GM19099 (cell line): Measurements from ENCODE around the gene KRTAP10-1.

Experiments used
- POLR2A ChIP-seq: IDR thresholded peaks from 3 replicates; pipeline ENCODE4 v1.6.1; 2011; ENCODE audit warnings: low read depth; ENCODE audit not compliant: insufficient read length; ENCODE audit errors: extremely low read depth

The KRTAP10-1 gene

GRCh38 chr21:44540741-44541288 lies 820 bp upstream of the KRTAP10-1 start:
- TF ChIP-seq POLR2A: no peak

GRCh38 chr21:44539046-44539445 lies 949 bp downstream of the KRTAP10-1 start:
- no peak for TF ChIP-seq POLR2A

GRCh38 chr21:44537930-44538911 lies 1.8 kb downstream of the KRTAP10-1 start:
- TF ChIP-seq POLR2A: no peak

- no peak for TF ChIP-seq POLR2A
These were observed 4.0 kb downstream of the KRTAP10-1 start for GRCh38 chr21:44535963-44536362.

GRCh38 chr21:44534688-44535087 lies 5.3 kb downstream of the KRTAP10-1 start:
- TF ChIP-seq POLR2A: no peak

GRCh38 chr21:44533891-44534627 lies 5.9 kb downstream of the KRTAP10-1 start:
- no peak for TF ChIP-seq POLR2A

GRCh38 chr21:44533121-44533890 lies 6.7 kb downstream of the KRTAP10-1 start:
- TF ChIP-seq POLR2A: no peak

GRCh38 chr21:44532712-44533111 lies 7.3 kb downstream of the KRTAP10-1 start:
- no peak for TF ChIP-seq POLR2A

GRCh38 chr21:44531606-44532564 lies 8.1 kb downstream of the KRTAP10-1 start:
- TF ChIP-seq POLR2A: no peak

- no peak for TF ChIP-seq POLR2A
These were observed 8.9 kb downstream of the KRTAP10-1 start for GRCh38 chr21:44530903-44531605.

- no peak for TF ChIP-seq POLR2A
These were observed 9.6 kb downstream of the KRTAP10-1 start for GRCh38 chr21:44530221-44530902.

GRCh38 chr21:44529503-44530125 lies 10.4 kb downstream of the KRTAP10-1 start:
- TF ChIP-seq POLR2A: no peak
